ENCODE measurements around the gene SPECC1. TPM values are rescaled to one million over a fixed set of nuclear protein-coding genes. Genes with fewer than 3 reads are reported as not detected.

SPECC1 gene
- total and polyA plus RNA-seq, 10 of the 15 experiments (the other 5 are each of a cell fraction or from before 2014, with no cell fraction given): 6.4 to 40.6 (median 23.9) TPM

DNA sequence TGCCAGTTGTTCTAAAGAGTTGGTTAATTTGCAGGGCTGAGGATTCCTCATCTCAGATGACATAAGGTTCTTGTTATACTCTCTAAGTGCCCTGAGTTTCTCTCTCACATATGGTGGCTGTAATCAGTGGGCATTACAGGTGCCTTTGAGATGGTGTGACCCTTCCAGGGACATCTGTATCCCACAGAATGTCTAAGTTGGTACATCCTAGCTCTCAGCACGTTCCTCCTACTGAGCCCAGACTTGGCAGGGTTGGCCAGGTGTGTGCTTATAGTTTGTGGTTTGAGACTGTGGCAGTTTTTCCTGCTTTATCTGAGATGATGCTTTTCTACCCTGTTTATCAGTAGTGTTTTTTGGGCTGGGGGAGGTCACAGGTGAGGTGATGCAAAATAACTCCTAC is 36.3 kb downstream of the SPECC1 start (continued):
- TF ChIP-seq CEBPZ (IDR thresholded peaks at IDR 0.05; ENCODE audit: low read depth, low read length) (no peak), POLR2A (IDR thresholded peaks at IDR 0.05; ENCODE audit: low read depth, low read length) (no peak)

DNA sequence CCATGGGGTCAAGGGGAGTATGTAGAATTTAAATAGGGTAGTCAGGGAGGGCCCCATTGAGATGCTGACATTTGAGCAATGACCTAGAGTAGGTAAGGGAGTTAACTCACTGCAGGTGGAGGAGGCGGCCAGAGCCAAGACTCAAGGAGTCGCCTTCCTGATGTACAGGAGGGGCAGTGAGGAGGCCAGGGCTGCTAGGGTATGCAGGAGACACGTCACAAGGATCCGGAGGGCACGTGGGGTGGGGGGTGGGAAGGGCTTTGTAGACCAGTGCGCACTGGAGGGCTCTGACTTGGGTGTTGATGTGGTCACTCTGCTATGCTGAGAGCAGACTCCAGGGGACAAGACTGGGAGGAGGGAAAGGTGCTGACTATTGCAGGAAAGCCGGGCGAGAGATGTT is 37.5 kb downstream of the SPECC1 start:
- intact Hi-C loops (cut with micrococcal nuclease; ENCODE audit: unreplicated experiment) (no loop called here), in situ Hi-C loops (cut with MboI) (no loop called here)
- H3K27me3 ChIP-seq (replicated peaks in 1 of 2; ENCODE audit: control insufficient read depth in 2 of 2, insufficient read depth in 2 of 2, low read length in 1 of 2): no peaks in the 10 kb centered on the region
- DNase-seq (ENCODE audit: low read depth, low spot score) (no peak), ATAC-seq (no peak), FAIRE-seq (no peak)
- no peaks in the 10 kb centered on the region for H4K20me1 ChIP-seq (ENCODE audit: control insufficient read depth, insufficient read depth)
- no peak overlapping the region for H3K4me3 ChIP-seq
- CTCF ChIA-PET: interaction anchor here (0.6 kb wide), 1 partner anchor 165 kb away, joined by 3 read pairs; no protein-coding TSS in a partner anchor
- H3K27ac ChIP-seq (ENCODE audit: control insufficient read depth, insufficient read depth): no peak overlapping the region
- H2AFZ ChIP-seq (ENCODE audit: control insufficient read depth, low read depth, low read length): no peak overlapping the region
- RAD21 ChIA-PET (ENCODE audit: unreplicated experiment): no interaction called here
- H3K79me2 ChIP-seq (ENCODE audit: control insufficient read depth, insufficient read depth, low read length): no peaks in the 10 kb centered on the region
- no peak overlapping the region for H3K9ac ChIP-seq (ENCODE audit: control insufficient read depth, insufficient read depth, low read length)
- H3K36me3 ChIP-seq (ENCODE audit: control insufficient read depth in 2 of 2, insufficient read depth in 2 of 2, low read length in 1 of 2): no peaks in the 10 kb centered on the region
- no peaks in the 10 kb centered on the region for H3K9me3 ChIP-seq (replicated peaks; ENCODE audit: control insufficient read depth, insufficient read depth, low read length)
- H3K4me1 ChIP-seq (ENCODE audit: control insufficient read depth, insufficient read depth, low read length): no peaks in the 10 kb centered on the region
- POLR2A ChIA-PET: no interaction called here
- no peak for TF ChIP-seq MXI1 (IDR thresholded peaks at IDR 0.05; ENCODE audit: low read depth, low read length)
- no peak for TF ChIP-seq MLLT1 (IDR thresholded peaks at IDR 0.05)
- TF ChIP-seq ZNF384 (IDR thresholded peaks at IDR 0.05; ENCODE audit: borderline replicate concordance, low read depth, low read length): no peak
- no peak for TF ChIP-seq MTA2 (IDR thresholded peaks at IDR 0.05; ENCODE audit: low read depth)
- TF ChIP-seq CBX5 (IDR thresholded peaks at IDR 0.05; ENCODE audit: low read depth): no peak
- no peak for TF ChIP-seq MEF2B (IDR thresholded peaks at IDR 0.05; ENCODE audit: partially characterized antibody, poor library complexity, severe bottlenecking)
- no peak for TF ChIP-seq TCF3 (IDR thresholded peaks at IDR 0.05; ENCODE audit: borderline replicate concordance, insufficient read depth, low read depth, low read length)
- no peak for TF ChIP-seq EZH2 (IDR thresholded peaks at IDR 0.05; ENCODE audit: borderline replicate concordance, control insufficient read depth, low read depth, low read length)
- no peak for TF ChIP-seq STAT1 (conservative IDR thresholded peaks at IDR 0.05)
- no peak for TF ChIP-seq NBN (IDR thresholded peaks at IDR 0.05)
- no peak for TF ChIP-seq CHD2 (IDR thresholded peaks at IDR 0.05; ENCODE audit: borderline replicate concordance, low read depth, low read length)
- TF ChIP-seq, protein P1, sequence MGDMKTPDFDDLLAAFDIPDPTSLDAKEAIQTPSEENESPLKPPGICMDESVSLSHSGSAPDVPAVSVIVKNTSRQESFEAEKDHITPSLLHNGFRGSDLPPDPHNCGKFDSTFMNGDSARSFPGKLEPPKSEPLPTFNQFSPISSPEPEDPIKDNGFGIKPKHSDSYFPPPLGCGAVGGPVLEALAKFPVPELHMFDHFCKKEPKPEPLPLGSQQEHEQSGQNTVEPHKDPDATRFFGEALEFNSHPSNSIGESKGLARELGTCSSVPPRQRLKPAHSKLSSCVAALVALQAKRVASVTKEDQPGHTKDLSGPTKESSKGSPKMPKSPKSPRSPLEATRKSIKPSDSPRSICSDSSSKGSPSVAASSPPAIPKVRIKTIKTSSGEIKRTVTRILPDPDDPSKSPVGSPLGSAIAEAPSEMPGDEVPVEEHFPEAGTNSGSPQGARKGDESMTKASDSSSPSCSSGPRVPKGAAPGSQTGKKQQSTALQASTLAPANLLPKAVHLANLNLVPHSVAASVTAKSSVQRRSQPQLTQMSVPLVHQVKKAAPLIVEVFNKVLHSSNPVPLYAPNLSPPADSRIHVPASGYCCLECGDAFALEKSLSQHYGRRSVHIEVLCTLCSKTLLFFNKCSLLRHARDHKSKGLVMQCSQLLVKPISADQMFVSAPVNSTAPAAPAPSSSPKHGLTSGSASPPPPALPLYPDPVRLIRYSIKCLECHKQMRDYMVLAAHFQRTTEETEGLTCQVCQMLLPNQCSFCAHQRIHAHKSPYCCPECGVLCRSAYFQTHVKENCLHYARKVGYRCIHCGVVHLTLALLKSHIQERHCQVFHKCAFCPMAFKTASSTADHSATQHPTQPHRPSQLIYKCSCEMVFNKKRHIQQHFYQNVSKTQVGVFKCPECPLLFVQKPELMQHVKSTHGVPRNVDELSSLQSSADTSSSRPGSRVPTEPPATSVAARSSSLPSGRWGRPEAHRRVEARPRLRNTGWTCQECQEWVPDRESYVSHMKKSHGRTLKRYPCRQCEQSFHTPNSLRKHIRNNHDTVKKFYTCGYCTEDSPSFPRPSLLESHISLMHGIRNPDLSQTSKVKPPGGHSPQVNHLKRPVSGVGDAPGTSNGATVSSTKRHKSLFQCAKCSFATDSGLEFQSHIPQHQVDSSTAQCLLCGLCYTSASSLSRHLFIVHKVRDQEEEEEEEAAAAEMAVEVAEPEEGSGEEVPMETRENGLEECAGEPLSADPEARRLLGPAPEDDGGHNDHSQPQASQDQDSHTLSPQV (IDR thresholded peaks at IDR 0.05): no peak
- SMC1A ChIA-PET (ENCODE audit: uncharacterized antibody, unreplicated experiment): no interaction called here
- 79% methylated on average over 8 of the region's 8 CpGs for WGBS (ENCODE audit: insufficient coverage, insufficient replicate concordance, low lambda C conversion rate, missing lambda C conversion rate)
- BruUV-seq (replicated peaks): no TSS peak
- no peak overlapping the region for H3K4me2 ChIP-seq (ENCODE audit: control insufficient read depth, insufficient read depth)
